Choroid plexus epithelial cell (primary cell): Measurements from ENCODE around the gene ENDOG.
A peak's percentile ranks its signal among the peaks of the same experiment; 100 is the strongest.

Experiments used
- DNase-seq: peaks from one replicate; pipeline ENCODE4 v3.0.0-alpha.2; 2010; ENCODE audit warnings: low read depth
- H3K4me3 ChIP-seq: 2 replicates; pipeline ENCODE4 v1.5.1; 2011; ENCODE audit warnings: low read depth, mild to moderate bottlenecking, control low read depth, low read length, moderate library complexity
- CTCF ChIP-seq: conservative IDR thresholded peaks from 2 replicates; pipeline ENCODE4 v1.5.1; 2011; ENCODE audit warnings: low read depth, mild to moderate bottlenecking, control low read depth, inconsistent platforms, low read length, moderate library complexity

The ENDOG gene

GRCh38 chr9:128818099-128818838, at the start of gene ENDOG:
TSS of gene ENDOG (plus strand) at chr9:128818500. CDS start at chr9:128818685, 185 bp downstream.
- DNase-seq: peak; percentile 97
- H3K4me3 ChIP-seq: peak within 1 kb of the TSS; percentile 77
- TF ChIP-seq CTCF: peak; percentile 91

- TF ChIP-seq CTCF: no peak
- no peak overlapping the region for H3K4me3 ChIP-seq
- no peak for DNase-seq
These were observed 49.7 kb upstream of the ENDOG start for GRCh38 chr9:128768606-128769005.

DNA sequence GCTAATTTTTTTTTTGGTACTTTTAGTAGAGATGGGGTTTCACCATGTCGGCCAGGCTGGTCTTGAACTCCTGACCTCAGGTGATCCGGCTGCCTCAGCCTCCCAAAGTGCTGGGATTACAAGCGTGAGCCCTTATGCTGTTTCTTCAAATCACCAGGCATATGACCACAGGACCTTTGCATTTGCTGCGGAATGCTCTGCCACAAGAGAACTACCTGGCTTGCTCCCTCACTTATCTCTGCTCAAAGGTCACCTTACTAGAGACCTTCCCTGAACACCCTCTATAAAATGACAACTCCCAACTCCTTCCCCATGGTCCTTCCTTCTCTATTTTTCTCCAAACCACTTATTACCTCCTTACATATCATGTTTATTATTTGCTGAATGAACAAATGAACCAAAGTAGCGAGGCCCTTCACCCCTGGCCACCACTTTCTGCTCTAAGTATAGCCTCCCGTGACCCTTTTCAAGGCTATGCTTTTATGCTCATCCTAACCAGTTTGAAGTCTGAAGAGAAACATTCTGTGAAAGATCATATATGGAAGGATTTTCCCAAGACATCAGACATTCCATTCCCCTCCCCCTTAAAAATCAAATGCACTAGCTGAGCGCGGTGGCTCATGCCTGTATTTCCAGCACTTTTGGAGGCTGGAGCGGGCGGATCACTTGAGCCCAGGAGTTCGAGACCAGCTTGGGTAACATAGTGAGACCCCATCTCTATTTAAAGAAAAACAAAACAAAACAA, 47.8 kb upstream of the ENDOG start:
- TF ChIP-seq CTCF: no peak
- no peak for DNase-seq
- peak overlapping the region; percentile 97 for H3K4me3 ChIP-seq

- peak; percentile 8 for TF ChIP-seq CTCF
- H3K4me3 ChIP-seq: peak overlapping the region; percentile 97
- DNase-seq: peak; percentile 43
These were observed 47.1 kb upstream of the ENDOG start for GRCh38 chr9:128771094-128771721.

GRCh38 chr9:128771745-128772519, 46.4 kb upstream of the ENDOG start, which contains the start of gene ZER1:
TSS of gene ZER1 (minus strand) at chr9:128771927. CDS start at chr9:128755565, 16,362 bp downstream.
- H3K4me3 ChIP-seq: peak within 1 kb of the TSS; percentile 97
- peak; percentile 90 for DNase-seq
- TF ChIP-seq CTCF: no peak

GRCh38 chr9:128773049-128773448, 45.3 kb upstream of the ENDOG start:
- TF ChIP-seq CTCF: no peak
- H3K4me3 ChIP-seq: no peak overlapping the region
- no peak for DNase-seq
